ENCODE measurements around the gene MPHOSPH9. TPM values are rescaled to one million over a fixed set of nuclear protein-coding genes. Genes with fewer than 3 reads are reported as not detected.
A peak's percentile ranks its signal among the peaks of the same experiment; 100 is the strongest.
"Not testable (repeated sequence)": the region's sequence is repeated elsewhere in the genome, so short reads cannot be mapped to it uniquely, and the experiment has no call there.

MPHOSPH9 gene
- total RNA-seq, 1 experiment from 2014 or later = 47.5 TPM

DNA sequence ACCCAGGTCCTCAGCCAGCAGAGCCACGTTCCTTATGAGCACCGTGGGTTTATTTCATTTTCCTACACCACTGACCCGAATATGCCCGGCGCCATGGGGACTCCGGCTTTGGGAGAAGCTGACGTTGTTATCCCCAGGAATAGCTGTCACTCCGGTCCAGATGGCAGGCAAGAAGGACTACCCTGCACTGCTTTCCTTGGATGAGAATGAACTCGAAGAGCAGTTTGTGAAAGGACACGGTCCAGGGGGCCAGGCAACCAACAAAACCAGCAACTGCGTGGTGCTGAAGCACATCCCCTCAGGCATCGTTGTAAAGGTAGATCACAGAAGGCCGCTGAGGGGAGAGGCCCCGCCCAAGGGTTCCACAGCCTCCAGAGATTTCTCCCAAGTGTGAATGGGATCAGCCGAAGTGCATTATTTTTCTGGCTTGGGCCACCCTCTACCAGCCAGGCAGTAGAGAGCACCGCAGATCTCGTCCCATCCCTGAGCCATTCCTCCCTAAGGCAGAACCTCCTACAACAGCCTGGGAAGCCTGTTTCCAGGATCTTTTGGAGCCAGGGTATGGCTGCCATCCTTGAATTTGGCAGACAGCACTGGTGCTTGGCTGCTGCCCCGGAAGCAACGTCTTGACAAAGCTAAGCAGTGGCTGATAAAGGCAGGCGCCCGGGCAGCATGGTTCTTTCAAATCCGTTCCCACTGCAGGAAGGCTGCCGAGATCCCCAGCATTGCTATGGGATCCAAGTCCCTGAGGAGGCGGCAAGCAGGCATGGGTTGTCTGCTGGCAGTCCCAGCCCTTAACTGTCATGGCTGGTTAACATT lies 20.9 kb upstream of the MPHOSPH9 start:
- ChIA-PET CTCF (interaction anchor here (1.1 to 1.8 kb wide), 2 partner anchors 11 to 16 kb away, joined by 3 to 4 read pairs; no protein-coding TSS in a partner anchor), POLR2A (no interaction called here)
- DNase-seq (ENCODE audit: low spot score) (no peak), ATAC-seq (no peak)
- H3K27me3 Mint-ChIP-seq (ENCODE audit: low read depth) = no peaks in the 10 kb centered on the region
- H3K4me1 Mint-ChIP-seq = peaks cover 14% of the 10 kb centered on the region
- no peak for TF ChIP-seq IRF2 (CRISPR knock-in tag; IDR thresholded peaks at IDR 0.05; ENCODE audit: borderline replicate concordance, low read depth)
- TF ChIP-seq TEAD1 (CRISPR knock-in tag; IDR thresholded peaks at IDR 0.05) = no peak
- TF ChIP-seq ZNF121 (CRISPR knock-in tag; IDR thresholded peaks at IDR 0.05) = no peak
- TF ChIP-seq RORB (CRISPR knock-in tag; IDR thresholded peaks at IDR 0.05) = no peak
- no peak for TF ChIP-seq KAT7 (CRISPR knock-in tag; IDR thresholded peaks at IDR 0.05; ENCODE audit: borderline replicate concordance)
- TF ChIP-seq, protein P1, sequence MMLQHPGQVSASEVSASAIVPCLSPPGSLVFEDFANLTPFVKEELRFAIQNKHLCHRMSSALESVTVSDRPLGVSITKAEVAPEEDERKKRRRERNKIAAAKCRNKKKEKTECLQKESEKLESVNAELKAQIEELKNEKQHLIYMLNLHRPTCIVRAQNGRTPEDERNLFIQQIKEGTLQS (CRISPR knock-in tag; conservative IDR thresholded peaks at IDR 0.05) = no peak
- TF ChIP-seq, protein P2, sequence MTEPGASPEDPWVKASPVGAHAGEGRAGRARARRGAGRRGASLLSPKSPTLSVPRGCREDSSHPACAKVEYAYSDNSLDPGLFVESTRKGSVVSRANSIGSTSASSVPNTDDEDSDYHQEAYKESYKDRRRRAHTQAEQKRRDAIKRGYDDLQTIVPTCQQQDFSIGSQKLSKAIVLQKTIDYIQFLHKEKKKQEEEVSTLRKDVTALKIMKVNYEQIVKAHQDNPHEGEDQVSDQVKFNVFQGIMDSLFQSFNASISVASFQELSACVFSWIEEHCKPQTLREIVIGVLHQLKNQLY (CRISPR knock-in tag; IDR thresholded peaks at IDR 0.05) = no peak
- TF ChIP-seq, protein P3, sequence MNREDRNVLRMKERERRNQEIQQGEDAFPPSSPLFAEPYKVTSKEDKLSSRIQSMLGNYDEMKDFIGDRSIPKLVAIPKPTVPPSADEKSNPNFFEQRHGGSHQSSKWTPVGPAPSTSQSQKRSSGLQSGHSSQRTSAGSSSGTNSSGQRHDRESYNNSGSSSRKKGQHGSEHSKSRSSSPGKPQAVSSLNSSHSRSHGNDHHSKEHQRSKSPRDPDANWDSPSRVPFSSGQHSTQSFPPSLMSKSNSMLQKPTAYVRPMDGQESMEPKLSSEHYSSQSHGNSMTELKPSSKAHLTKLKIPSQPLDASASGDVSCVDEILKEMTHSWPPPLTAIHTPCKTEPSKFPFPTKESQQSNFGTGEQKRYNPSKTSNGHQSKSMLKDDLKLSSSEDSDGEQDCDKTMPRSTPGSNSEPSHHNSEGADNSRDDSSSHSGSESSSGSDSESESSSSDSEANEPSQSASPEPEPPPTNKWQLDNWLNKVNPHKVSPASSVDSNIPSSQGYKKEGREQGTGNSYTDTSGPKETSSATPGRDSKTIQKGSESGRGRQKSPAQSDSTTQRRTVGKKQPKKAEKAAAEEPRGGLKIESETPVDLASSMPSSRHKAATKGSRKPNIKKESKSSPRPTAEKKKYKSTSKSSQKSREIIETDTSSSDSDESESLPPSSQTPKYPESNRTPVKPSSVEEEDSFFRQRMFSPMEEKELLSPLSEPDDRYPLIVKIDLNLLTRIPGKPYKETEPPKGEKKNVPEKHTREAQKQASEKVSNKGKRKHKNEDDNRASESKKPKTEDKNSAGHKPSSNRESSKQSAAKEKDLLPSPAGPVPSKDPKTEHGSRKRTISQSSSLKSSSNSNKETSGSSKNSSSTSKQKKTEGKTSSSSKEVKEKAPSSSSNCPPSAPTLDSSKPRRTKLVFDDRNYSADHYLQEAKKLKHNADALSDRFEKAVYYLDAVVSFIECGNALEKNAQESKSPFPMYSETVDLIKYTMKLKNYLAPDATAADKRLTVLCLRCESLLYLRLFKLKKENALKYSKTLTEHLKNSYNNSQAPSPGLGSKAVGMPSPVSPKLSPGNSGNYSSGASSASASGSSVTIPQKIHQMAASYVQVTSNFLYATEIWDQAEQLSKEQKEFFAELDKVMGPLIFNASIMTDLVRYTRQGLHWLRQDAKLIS (CRISPR knock-in tag; IDR thresholded peaks at IDR 0.05; ENCODE audit: borderline replicate concordance) = no peak
- TF ChIP-seq SMAD4 (CRISPR knock-in tag; IDR thresholded peaks at IDR 0.05) = no peak
- TF ChIP-seq NR1H2 (CRISPR knock-in tag; IDR thresholded peaks at IDR 0.05) = no peak
- TF ChIP-seq CREM (CRISPR knock-in tag; IDR thresholded peaks at IDR 0.05) = no peak
- TF ChIP-seq, protein P4, sequence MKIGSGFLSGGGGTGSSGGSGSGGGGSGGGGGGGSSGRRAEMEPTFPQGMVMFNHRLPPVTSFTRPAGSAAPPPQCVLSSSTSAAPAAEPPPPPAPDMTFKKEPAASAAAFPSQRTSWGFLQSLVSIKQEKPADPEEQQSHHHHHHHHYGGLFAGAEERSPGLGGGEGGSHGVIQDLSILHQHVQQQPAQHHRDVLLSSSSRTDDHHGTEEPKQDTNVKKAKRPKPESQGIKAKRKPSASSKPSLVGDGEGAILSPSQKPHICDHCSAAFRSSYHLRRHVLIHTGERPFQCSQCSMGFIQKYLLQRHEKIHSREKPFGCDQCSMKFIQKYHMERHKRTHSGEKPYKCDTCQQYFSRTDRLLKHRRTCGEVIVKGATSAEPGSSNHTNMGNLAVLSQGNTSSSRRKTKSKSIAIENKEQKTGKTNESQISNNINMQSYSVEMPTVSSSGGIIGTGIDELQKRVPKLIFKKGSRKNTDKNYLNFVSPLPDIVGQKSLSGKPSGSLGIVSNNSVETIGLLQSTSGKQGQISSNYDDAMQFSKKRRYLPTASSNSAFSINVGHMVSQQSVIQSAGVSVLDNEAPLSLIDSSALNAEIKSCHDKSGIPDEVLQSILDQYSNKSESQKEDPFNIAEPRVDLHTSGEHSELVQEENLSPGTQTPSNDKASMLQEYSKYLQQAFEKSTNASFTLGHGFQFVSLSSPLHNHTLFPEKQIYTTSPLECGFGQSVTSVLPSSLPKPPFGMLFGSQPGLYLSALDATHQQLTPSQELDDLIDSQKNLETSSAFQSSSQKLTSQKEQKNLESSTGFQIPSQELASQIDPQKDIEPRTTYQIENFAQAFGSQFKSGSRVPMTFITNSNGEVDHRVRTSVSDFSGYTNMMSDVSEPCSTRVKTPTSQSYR (CRISPR knock-in tag; IDR thresholded peaks at IDR 0.05) = no peak
- no peak for TF ChIP-seq ZNF423 (CRISPR knock-in tag; IDR thresholded peaks at IDR 0.05)
- TF ChIP-seq, protein P5, sequence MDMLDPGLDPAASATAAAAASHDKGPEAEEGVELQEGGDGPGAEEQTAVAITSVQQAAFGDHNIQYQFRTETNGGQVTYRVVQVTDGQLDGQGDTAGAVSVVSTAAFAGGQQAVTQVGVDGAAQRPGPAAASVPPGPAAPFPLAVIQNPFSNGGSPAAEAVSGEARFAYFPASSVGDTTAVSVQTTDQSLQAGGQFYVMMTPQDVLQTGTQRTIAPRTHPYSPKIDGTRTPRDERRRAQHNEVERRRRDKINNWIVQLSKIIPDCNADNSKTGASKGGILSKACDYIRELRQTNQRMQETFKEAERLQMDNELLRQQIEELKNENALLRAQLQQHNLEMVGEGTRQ (CRISPR knock-in tag; IDR thresholded peaks at IDR 0.05) = no peak
- TF ChIP-seq, protein P6, sequence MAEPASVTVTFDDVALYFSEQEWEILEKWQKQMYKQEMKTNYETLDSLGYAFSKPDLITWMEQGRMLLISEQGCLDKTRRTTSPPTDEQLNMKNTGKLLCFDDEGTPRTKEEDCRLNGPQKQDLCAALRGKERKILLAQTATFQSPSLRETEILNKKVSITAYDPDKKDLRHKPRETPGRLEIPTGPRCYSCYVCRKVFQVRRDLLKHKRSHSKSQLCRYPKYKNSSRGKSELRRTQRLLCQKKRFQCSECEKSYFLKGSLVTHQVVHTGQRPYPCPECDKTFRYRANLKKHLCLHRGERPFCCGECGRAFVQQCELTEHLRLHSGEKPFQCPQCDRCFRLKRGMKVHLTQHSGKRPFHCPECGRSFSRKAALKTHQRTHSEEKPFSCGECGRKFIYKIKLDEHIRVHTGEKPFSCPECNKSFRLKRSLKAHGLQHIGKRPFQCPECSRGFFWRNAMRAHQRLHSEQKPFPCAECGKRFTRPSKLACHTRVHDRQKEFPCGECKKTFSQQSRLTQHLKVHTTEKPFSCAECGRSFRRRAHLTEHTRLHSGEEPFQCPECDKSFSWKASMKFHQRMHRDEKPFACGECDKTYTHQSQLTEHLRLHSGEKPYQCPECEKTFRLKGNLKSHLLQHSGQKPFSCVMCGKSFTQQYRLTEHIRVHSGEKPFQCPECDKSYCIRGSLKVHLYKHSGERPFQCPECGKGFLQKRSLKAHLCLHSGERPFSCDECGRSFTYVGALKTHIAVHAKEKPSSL (CRISPR knock-in tag; conservative IDR thresholded peaks at IDR 0.05) = no peak
- TF ChIP-seq ZNF263 (CRISPR knock-in tag; IDR thresholded peaks at IDR 0.05; ENCODE audit: low read depth) = no peak
- H3K36me3 Mint-ChIP-seq = peaks cover 53% of the 10 kb centered on the region
- H3K9me3 Mint-ChIP-seq = peaks cover 13% of the 10 kb centered on the region
- peak overlapping the region; percentile 89 for H3K27ac Mint-ChIP-seq
- no peak overlapping the region for H3K4me3 Mint-ChIP-seq

DNA sequence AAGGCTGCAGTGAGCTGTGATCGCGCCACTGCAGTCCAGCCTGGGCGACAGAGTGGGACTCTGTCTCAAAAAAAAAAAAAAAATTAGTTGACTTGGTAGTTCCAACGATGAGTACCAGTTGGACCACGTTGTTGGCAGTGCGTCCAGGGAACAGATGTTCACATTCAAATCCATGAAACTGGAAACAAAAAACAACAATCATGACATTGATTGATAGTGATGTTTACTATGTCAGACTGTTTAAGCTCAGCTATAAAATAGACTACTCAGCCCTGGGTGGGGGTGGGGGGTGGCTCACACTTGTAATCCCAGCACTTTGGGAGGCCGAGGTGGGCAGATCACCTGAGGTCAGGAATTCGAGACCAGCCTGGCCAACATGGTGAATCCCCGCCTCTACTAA lies 19.4 kb upstream of the MPHOSPH9 start:
- Mint-ChIP-seq H3K36me3 (peaks cover 56% of the 10 kb centered on the region), H3K4me1 (peaks cover 14% of the 10 kb centered on the region), H3K9me3 (peaks cover 24% of the 10 kb centered on the region)
- POLR2A ChIA-PET; H3K4me3 Mint-ChIP-seq; ATAC-seq; H3K27ac Mint-ChIP-seq; H3K27me3 Mint-ChIP-seq (ENCODE audit: low read depth); DNase-seq (ENCODE audit: low spot score): not testable (repeated sequence)
- CTCF ChIA-PET = interaction anchor here (0.8 to 2.1 kb wide), 4 partner anchors 9 to 329 kb away, joined by 3 to 8 read pairs (median 4); no protein-coding TSS in a partner anchor
